GM12878 (cell line): ENCODE measurements around the gene FOSL1. TPM values are rescaled to one million over a fixed set of nuclear protein-coding genes. Genes with fewer than 3 reads are reported as not detected.

ENCODE experiments used
- BCL11A ChIP-seq: IDR thresholded peaks from 2 replicates; pipeline ENCODE4 v1.6.1; 2011; ENCODE audit warnings: low read depth, low read length
- CBX3 ChIP-seq: fragments of 200-600 bp; sonication (generic); IDR thresholded peaks from 2 replicates; pipeline ENCODE4 v1.6.1; 2016; ENCODE audit warnings: low read depth, borderline replicate concordance
- CREB1 ChIP-seq: IDR thresholded peaks from 2 replicates; pipeline ENCODE4 v1.6.1; 2012; ENCODE audit warnings: low read depth, mild to moderate bottlenecking, inconsistent platforms
- GABPA ChIP-seq: IDR thresholded peaks from 2 replicates; pipeline ENCODE4 v1.6.1; 2014; ENCODE audit warnings: antibody characterized with exemption, low read depth, mild to moderate bottlenecking, inconsistent platforms
- GATAD2B ChIP-seq: fragments of 450-650 bp; conservative IDR thresholded peaks from 2 replicates; pipeline ENCODE4 v1.6.1; 2017; ENCODE audit warnings: low read depth, mild to moderate bottlenecking, moderate library complexity
- IRF4 ChIP-seq: IDR thresholded peaks from 2 replicates; pipeline ENCODE4 v1.6.1; 2011; ENCODE audit warnings: low read depth, low read length
- NFYB ChIP-seq: IDR thresholded peaks from 2 replicates; pipeline ENCODE4 v1.6.1; 2011; ENCODE audit warnings: low read depth, mild to moderate bottlenecking, low read length, improper control_type of control experiment, moderate library complexity; ENCODE audit not compliant: insufficient read depth
- NRF1 ChIP-seq: conservative IDR thresholded peaks from 2 replicates; pipeline ENCODE4 v1.6.1; 2011; ENCODE audit warnings: mild to moderate bottlenecking, low read depth, low read length, improper control_type of control experiment
- SMARCA5 ChIP-seq: fragments of 450-650 bp; IDR thresholded peaks from 2 replicates; pipeline ENCODE4 v1.6.1; 2017; ENCODE audit warnings: mild to moderate bottlenecking
- SMC3 ChIP-seq: IDR thresholded peaks from 2 replicates; pipeline ENCODE4 v1.6.1; 2011; ENCODE audit warnings: low read length, improper control_type of control experiment, borderline replicate concordance
- TBL1XR1 ChIP-seq: IDR thresholded peaks from 2 replicates; pipeline ENCODE4 v1.6.1; 2012; ENCODE audit warnings: low read depth, low read length, improper control_type of control experiment
- ZSCAN29 ChIP-seq: fragments of 450-650 bp; IDR thresholded peaks from 2 replicates; pipeline ENCODE4 v1.6.1; 2017; ENCODE audit warnings: mild to moderate bottlenecking, moderate library complexity
- polyA plus RNA-seq, 11 experiments: library from polyadenylated mRNA; depleted of rRNA in 4 of 11; unstranded in 6 of 11; stranded (reverse) in 5 of 11; fragments of >200 nt; fragmentation: Nextera tagmentation in 4 of 11; fragmentation: Illumina TruSeq in 1 of 11; extraction: Ambion mirVana in 4 of 11; extraction: Trizol in 1 of 11; gene quantifications; 1 replicate in 1 of 11; 2 replicates in 10 of 11; pipeline versions ENCODE4 v1.2.1 to v1.2.3, GENCODE V29; 2011 to 2016; ENCODE audit warnings: inconsistent platforms in 2 of 11, missing spikeins in 2 of 11, low read depth in 1 of 11
- total RNA-seq, 4 experiments: library from RNA; depleted of rRNA in 3 of 4; stranded (reverse); fragments of >200 nt in 3 of 4; fragmentation: Illumina TruSeq in 1 of 4; extraction: Trizol in 1 of 4; gene quantifications; 2 replicates each; pipeline versions ENCODE4 v1.2.1 to v1.2.3, GENCODE V29; 2013 to 2021
- TF ChIP-seq, protein P1 (sequence below): fragments of 450-650 bp; IDR thresholded peaks from 2 replicates; pipeline ENCODE4 v1.6.1; 2017; ENCODE audit warnings: mild to moderate bottlenecking, low read depth, inconsistent platforms; ENCODE audit not compliant: poor library complexity, severe bottlenecking
- TF ChIP-seq, protein P2 (sequence below): IDR thresholded peaks from 2 replicates; pipeline ENCODE4 v1.6.1; 2012; ENCODE audit warnings: low read depth, low read length, improper control_type of control experiment
- TF ChIP-seq, protein P3 (sequence below): fragments of 450-650 bp; IDR thresholded peaks from 2 replicates; pipeline ENCODE4 v1.6.1; 2016; ENCODE audit warnings: mild to moderate bottlenecking
- TF ChIP-seq, protein P4 (sequence below), 3 experiments: IDR thresholded peaks in 2 of 3; conservative IDR thresholded peaks in 1 of 3; 2 replicates each; pipeline ENCODE4 v1.5.1; 2011; ENCODE audit warnings: low read depth in 3 of 3, low read length in 3 of 3, mild to moderate bottlenecking in 3 of 3, control low read depth in 2 of 3, moderate library complexity in 2 of 3, inconsistent platforms in 1 of 3, mixed read lengths in 1 of 3; ENCODE audit not compliant: control insufficient read depth in 2 of 3, insufficient read depth in 1 of 3; ENCODE audit errors: extremely low read depth in 1 of 3
- TF ChIP-seq, protein P5 (sequence below): fragments of 450-650 bp; IDR thresholded peaks from 2 replicates; pipeline ENCODE4 v1.6.1; 2016; ENCODE audit warnings: mild to moderate bottlenecking, moderate library complexity, borderline replicate concordance
- TF ChIP-seq, protein P6 (sequence below): fragments of 450-650 bp; IDR thresholded peaks from 2 replicates; pipeline ENCODE4 v1.6.1; 2017; ENCODE audit warnings: borderline replicate concordance

FOSL1 gene
- total and polyA plus RNA-seq, 10 of the 15 experiments (the other 5 are each of a cell fraction or from before 2014, with no cell fraction given): 0.82 to 5.4 (median 2.1) TPM

DNA sequence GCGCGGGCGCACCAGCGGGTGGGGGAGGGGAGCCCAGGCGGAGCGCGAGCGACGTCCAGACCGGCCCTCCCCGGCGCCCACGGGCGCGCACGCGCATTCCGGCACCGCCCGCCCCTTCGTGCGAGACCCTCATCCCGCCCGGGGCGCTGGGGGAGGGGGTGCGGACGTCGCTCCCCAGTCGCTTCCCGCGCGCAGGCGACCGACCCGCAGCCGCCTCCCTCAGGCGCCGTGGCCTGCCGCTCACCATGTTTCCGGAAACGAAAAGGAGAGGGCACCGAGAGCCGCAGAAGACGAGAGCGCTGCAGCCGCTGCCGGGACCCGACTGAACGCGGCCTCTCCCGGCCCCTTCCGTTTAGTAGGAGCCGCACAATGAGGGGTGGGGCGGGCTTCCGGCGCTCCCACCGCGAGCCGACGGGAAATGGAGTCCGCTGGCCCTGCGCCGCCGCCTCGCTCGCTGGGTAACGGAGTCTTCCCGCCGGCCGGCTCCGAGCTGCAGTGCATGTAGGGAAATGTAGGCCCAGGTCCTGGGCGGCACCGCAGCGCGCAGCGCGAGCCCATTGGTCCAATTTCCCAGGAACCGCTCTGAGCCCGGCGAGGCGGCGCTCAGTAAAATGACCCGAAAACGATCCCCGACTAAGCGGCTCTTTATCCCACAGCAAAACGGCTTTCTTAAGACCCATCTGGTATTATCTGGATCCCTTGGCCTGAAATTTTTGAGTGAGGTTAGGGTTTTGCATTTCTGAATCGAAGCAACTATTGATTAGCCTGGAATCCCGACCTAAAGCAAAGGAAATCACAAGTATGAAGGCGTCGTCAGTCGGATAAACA is 42.1 kb downstream of the FOSL1 start, which contains the start of gene CFL1 (continued):
- TF ChIP-seq, protein P1, sequence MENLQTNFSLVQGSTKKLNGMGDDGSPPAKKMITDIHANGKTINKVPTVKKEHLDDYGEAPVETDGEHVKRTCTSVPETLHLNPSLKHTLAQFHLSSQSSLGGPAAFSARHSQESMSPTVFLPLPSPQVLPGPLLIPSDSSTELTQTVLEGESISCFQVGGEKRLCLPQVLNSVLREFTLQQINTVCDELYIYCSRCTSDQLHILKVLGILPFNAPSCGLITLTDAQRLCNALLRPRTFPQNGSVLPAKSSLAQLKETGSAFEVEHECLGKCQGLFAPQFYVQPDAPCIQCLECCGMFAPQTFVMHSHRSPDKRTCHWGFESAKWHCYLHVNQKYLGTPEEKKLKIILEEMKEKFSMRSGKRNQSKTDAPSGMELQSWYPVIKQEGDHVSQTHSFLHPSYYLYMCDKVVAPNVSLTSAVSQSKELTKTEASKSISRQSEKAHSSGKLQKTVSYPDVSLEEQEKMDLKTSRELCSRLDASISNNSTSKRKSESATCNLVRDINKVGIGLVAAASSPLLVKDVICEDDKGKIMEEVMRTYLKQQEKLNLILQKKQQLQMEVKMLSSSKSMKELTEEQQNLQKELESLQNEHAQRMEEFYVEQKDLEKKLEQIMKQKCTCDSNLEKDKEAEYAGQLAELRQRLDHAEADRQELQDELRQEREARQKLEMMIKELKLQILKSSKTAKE: no peak
- TF ChIP-seq, protein P2, sequence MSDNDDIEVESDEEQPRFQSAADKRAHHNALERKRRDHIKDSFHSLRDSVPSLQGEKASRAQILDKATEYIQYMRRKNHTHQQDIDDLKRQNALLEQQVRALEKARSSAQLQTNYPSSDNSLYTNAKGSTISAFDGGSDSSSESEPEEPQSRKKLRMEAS: peak; percentile 56
- no peak for TF ChIP-seq BCL11A
- TF ChIP-seq, protein P3, sequence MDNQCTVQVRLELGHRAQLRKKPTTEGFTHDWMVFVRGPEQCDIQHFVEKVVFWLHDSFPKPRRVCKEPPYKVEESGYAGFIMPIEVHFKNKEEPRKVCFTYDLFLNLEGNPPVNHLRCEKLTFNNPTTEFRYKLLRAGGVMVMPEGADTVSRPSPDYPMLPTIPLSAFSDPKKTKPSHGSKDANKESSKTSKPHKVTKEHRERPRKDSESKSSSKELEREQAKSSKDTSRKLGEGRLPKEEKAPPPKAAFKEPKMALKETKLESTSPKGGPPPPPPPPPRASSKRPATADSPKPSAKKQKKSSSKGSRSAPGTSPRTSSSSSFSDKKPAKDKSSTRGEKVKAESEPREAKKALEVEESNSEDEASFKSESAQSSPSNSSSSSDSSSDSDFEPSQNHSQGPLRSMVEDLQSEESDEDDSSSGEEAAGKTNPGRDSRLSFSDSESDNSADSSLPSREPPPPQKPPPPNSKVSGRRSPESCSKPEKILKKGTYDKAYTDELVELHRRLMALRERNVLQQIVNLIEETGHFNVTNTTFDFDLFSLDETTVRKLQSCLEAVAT: no peak
- TF ChIP-seq CREB1: no peak
- TF ChIP-seq NRF1: peak; percentile 29; the same call in 1 of the 2 replicates
- peak; percentile 93 for TF ChIP-seq SMARCA5
- TF ChIP-seq, protein P4, sequence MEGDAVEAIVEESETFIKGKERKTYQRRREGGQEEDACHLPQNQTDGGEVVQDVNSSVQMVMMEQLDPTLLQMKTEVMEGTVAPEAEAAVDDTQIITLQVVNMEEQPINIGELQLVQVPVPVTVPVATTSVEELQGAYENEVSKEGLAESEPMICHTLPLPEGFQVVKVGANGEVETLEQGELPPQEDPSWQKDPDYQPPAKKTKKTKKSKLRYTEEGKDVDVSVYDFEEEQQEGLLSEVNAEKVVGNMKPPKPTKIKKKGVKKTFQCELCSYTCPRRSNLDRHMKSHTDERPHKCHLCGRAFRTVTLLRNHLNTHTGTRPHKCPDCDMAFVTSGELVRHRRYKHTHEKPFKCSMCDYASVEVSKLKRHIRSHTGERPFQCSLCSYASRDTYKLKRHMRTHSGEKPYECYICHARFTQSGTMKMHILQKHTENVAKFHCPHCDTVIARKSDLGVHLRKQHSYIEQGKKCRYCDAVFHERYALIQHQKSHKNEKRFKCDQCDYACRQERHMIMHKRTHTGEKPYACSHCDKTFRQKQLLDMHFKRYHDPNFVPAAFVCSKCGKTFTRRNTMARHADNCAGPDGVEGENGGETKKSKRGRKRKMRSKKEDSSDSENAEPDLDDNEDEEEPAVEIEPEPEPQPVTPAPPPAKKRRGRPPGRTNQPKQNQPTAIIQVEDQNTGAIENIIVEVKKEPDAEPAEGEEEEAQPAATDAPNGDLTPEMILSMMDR (IDR thresholded peaks at IDR 0.05 in 2 of 3, conservative IDR thresholded peaks at IDR 0.05 in 1 of 3; ENCODE audit: control insufficient read depth in 2 of 3, extremely low read depth in 1 of 3, insufficient read depth in 1 of 3, low read depth in 3 of 3, low read length in 3 of 3): no peak
- no peak for TF ChIP-seq GABPA
- TF ChIP-seq, protein P5, sequence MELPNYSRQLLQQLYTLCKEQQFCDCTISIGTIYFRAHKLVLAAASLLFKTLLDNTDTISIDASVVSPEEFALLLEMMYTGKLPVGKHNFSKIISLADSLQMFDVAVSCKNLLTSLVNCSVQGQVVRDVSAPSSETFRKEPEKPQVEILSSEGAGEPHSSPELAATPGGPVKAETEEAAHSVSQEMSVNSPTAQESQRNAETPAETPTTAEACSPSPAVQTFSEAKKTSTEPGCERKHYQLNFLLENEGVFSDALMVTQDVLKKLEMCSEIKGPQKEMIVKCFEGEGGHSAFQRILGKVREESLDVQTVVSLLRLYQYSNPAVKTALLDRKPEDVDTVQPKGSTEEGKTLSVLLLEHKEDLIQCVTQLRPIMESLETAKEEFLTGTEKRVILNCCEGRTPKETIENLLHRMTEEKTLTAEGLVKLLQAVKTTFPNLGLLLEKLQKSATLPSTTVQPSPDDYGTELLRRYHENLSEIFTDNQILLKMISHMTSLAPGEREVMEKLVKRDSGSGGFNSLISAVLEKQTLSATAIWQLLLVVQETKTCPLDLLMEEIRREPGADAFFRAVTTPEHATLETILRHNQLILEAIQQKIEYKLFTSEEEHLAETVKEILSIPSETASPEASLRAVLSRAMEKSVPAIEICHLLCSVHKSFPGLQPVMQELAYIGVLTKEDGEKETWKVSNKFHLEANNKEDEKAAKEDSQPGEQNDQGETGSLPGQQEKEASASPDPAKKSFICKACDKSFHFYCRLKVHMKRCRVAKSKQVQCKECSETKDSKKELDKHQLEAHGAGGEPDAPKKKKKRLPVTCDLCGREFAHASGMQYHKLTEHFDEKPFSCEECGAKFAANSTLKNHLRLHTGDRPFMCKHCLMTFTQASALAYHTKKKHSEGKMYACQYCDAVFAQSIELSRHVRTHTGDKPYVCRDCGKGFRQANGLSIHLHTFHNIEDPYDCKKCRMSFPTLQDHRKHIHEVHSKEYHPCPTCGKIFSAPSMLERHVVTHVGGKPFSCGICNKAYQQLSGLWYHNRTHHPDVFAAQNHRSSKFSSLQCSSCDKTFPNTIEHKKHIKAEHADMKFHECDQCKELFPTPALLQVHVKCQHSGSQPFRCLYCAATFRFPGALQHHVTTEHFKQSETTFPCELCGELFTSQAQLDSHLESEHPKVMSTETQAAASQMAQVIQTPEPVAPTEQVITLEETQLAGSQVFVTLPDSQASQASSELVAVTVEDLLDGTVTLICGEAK: peak; percentile 93
- peak; percentile 95 for TF ChIP-seq GATAD2B
- peak; percentile 71; the same call in 1 of the 2 replicates for TF ChIP-seq TBL1XR1
- TF ChIP-seq, protein P6, sequence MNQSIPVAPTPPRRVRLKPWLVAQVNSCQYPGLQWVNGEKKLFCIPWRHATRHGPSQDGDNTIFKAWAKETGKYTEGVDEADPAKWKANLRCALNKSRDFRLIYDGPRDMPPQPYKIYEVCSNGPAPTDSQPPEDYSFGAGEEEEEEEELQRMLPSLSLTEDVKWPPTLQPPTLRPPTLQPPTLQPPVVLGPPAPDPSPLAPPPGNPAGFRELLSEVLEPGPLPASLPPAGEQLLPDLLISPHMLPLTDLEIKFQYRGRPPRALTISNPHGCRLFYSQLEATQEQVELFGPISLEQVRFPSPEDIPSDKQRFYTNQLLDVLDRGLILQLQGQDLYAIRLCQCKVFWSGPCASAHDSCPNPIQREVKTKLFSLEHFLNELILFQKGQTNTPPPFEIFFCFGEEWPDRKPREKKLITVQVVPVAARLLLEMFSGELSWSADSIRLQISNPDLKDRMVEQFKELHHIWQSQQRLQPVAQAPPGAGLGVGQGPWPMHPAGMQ: no peak
- TF ChIP-seq IRF4: no peak
- no peak for TF ChIP-seq CBX3
- TF ChIP-seq ZSCAN29: 0 out of 2 replicates have a peak, but pooled peaks have one; percentile 19
- TF ChIP-seq NFYB: peak; percentile 88
- no peak for TF ChIP-seq SMC3
